Peyer's patch (tissue), 4 donors: ENCODE measurements around the gene ZNRF3. TPM values are rescaled to one million over a fixed set of nuclear protein-coding genes. Genes with fewer than 3 reads are reported as not detected.
"Not testable (repeated sequence)": the region's sequence is repeated elsewhere in the genome, so short reads cannot be mapped to it uniquely, and the experiment has no call there.

Experiments used
- DNase-seq, 3 donors: peaks; one replicate each; pipeline ENCODE4 v3.0.0-alpha.2; 2017 to 2019
- H3K27ac ChIP-seq, 4 donors: fragments of 200-600 bp; sonication (generic); one replicate each; pipeline ENCODE4 v1.5.1; 2016 to 2019
- H3K27me3 ChIP-seq, 2 donors: fragments of 200-600 bp; sonication (generic); one replicate each; pipeline ENCODE4 v1.5.1; 2019
- H3K36me3 ChIP-seq, 3 donors: fragments of 200-600 bp; sonication (generic); one replicate each; pipeline ENCODE4 v1.5.1; 2016 to 2019
- H3K4me1 ChIP-seq, 4 donors: fragments of 200-600 bp; sonication (generic); one replicate each; pipeline ENCODE4 v1.5.1; 2016 to 2019
- H3K4me3 ChIP-seq, 4 donors: fragments of 200-600 bp; sonication (generic); 1 replicate in 3 of 4; 2 replicates in 1 of 4; pipeline ENCODE4 v1.5.1; 2016 to 2019; ENCODE audit warnings: mild to moderate bottlenecking in 1 of 4
- H3K9me3 ChIP-seq, 4 donors: fragments of 200-600 bp; sonication (generic); one replicate each; pipeline ENCODE4 v1.5.1; 2016 to 2019; ENCODE audit warnings: mild to moderate bottlenecking in 1 of 4
- POLR2A ChIP-seq, 2 donors: fragments of 450-650 bp; IDR thresholded peaks; one replicate each; pipeline ENCODE4 v1.5.1; 2017; ENCODE audit warnings: antibody characterized with exemption in 2 of 2, mild to moderate bottlenecking in 2 of 2, moderate library complexity in 2 of 2
- total RNA-seq, 4 donors: library from RNA; depleted of rRNA; stranded (reverse); fragments of >200 nt; gene quantifications; one replicate each; pipeline ENCODE4 v1.1.0, GENCODE V29; 2016
- TF ChIP-seq, protein P1 (sequence below), 6 experiments: fragments of 450-650 bp in 4 of 6; fragments of 200-600 bp in 2 of 6; sonication (generic) in 1 of 6; IDR thresholded peaks; one replicate each; pipeline ENCODE4 v1.5.1; 2017 to 2019; ENCODE audit warnings: antibody characterized with exemption in 6 of 6, mild to moderate bottlenecking in 3 of 6, moderate library complexity in 1 of 6

Gene ZNRF3
- total RNA-seq, 4 donors from 2014 or later = 5.8 to 17.6 (median 8.0) TPM

DNA sequence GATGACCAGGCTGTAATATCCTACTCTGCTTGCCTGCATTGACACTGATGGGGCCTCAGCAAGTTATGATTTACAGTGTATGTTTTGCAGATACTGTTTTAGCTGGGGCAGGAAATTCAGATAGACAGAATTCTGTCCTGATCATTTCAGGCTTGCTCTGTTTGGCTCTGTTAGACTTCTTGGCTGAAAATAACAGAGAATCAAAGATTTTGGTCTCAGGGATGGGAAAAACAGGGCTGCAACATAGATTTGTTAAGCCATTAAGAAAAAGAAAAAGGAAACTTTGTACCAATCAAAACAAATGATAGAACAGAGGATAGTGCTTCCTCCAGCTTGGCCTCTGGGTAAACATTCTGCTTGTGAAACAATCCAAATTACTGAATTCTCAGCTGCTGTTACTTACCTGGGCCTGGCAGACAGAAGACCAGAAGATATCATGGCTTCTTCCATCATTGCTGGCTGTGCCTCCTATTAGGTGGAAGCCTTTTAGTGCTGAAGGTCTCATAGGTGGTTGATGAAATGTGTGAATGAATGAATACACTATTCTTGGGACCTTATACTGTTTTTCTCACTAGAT lies 22.0 kb downstream of the ZNRF3 start:
- TF ChIP-seq, protein P1, sequence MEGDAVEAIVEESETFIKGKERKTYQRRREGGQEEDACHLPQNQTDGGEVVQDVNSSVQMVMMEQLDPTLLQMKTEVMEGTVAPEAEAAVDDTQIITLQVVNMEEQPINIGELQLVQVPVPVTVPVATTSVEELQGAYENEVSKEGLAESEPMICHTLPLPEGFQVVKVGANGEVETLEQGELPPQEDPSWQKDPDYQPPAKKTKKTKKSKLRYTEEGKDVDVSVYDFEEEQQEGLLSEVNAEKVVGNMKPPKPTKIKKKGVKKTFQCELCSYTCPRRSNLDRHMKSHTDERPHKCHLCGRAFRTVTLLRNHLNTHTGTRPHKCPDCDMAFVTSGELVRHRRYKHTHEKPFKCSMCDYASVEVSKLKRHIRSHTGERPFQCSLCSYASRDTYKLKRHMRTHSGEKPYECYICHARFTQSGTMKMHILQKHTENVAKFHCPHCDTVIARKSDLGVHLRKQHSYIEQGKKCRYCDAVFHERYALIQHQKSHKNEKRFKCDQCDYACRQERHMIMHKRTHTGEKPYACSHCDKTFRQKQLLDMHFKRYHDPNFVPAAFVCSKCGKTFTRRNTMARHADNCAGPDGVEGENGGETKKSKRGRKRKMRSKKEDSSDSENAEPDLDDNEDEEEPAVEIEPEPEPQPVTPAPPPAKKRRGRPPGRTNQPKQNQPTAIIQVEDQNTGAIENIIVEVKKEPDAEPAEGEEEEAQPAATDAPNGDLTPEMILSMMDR (IDR thresholded peaks at IDR 0.05) = no peak
- no peak for TF ChIP-seq POLR2A (IDR thresholded peaks at IDR 0.05)
- Histone ChIP-seq H3K27me3 (no peaks in the 10 kb centered on the region), H3K9me3 (no peaks in the 10 kb centered on the region), H3K4me1 (peaks cover 0 to 50% (median 1%) of the 10 kb centered on the region in 4 donors), H3K27ac (peak overlapping the region in 1 of 4 donors; percentile 54), H3K4me3 (no peak overlapping the region), H3K36me3 (no peaks in the 10 kb centered on the region)
- no peak for DNase-seq

GRCh38 chr22:28906312-28906711 lies 22.9 kb downstream of the ZNRF3 start:
- no peaks in the 10 kb centered on the region for H3K27me3 ChIP-seq
- no peak overlapping the region for H3K27ac ChIP-seq
- no peak overlapping the region for H3K4me3 ChIP-seq
- H3K9me3 ChIP-seq = no peaks in the 10 kb centered on the region
- H3K4me1 ChIP-seq = peaks cover 0 to 60% (median 1%) of the 10 kb centered on the region in 4 donors
- no peak for DNase-seq
- TF ChIP-seq POLR2A (IDR thresholded peaks at IDR 0.05) = no peak
- TF ChIP-seq, protein P1 (IDR thresholded peaks at IDR 0.05) = no peak
- H3K36me3 ChIP-seq = no peaks in the 10 kb centered on the region

DNA sequence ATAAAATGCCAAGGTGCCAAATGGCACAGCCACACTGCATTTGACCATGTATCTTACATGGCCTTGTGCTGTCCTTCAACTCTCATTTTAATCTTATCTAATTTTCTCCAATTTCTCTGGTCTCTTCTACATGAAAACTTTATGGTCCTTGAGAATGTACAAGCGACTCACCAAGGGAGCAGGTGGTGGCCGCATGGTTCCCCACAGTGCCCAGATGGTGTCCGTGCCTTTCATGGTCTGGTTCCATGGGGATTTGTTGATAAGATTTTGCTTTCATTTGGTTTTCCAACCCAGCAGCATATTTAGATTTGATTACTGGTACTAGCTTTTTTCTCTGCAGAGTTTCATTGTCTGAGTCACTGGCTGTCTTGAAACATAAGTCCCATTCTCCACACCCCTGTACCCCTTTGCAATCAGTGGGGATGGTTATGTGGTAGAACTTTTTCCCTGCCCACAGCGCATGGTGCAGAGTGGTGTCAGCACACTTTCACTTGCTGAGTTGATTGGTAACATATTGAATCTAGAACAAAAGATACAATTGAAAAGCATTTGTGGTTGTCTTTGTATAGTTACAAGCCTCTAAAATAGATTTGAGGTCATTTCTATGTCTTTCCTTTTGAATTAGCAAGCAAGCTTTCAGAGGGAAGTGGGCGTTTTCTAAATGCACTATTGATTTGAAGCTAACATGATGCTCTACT lies 24.1 kb downstream of the ZNRF3 start:
- no peak for DNase-seq
- Histone ChIP-seq H3K27ac (no peak overlapping the region), H3K27me3 (no peaks in the 10 kb centered on the region), H3K4me1 (peaks cover 0 to 64% (median 1%) of the 10 kb centered on the region in 4 donors), H3K9me3 (no peaks in the 10 kb centered on the region), H3K4me3 (no peak overlapping the region), H3K36me3 (no peaks in the 10 kb centered on the region)
- TF ChIP-seq POLR2A (IDR thresholded peaks at IDR 0.05) = no peak
- TF ChIP-seq, protein P1 (IDR thresholded peaks at IDR 0.05) = no peak

DNA sequence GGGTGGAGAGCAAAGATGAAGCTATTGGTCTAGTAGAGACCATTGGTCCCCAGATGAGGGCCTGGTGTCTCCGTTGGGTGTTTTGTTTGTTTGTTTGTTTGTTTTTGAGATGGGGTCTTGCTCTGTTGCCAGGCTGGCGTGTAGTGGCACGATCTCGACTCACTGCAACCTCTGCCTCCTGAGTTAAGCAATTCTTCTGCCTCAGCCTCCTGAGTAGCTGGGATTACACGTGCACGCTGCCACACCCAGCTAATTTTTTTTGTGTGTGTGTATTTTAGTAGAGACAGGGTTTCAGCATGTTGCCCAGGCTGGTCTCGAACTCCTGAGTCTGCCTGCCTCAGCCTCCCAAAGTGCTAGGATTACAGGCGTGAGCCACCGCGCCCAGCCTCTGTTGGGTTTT lies 25.4 kb downstream of the ZNRF3 start:
- H3K36me3 ChIP-seq, H3K27ac ChIP-seq, H3K4me3 ChIP-seq, H3K9me3 ChIP-seq, DNase-seq, H3K27me3 ChIP-seq: not testable (repeated sequence)
- H3K4me1 ChIP-seq = peaks cover 0 to 50% (median 1%) of the 10 kb centered on the region in 4 donors

GRCh38 chr22:28909375-28909774 lies 26.0 kb downstream of the ZNRF3 start:
- Histone ChIP-seq H3K27me3 (no peaks in the 10 kb centered on the region), H3K4me1 (peaks cover 0 to 47% (median 0%) of the 10 kb centered on the region in 4 donors), H3K4me3 (no peak overlapping the region), H3K27ac (no peak overlapping the region), H3K36me3 (no peaks in the 10 kb centered on the region), H3K9me3 (no peaks in the 10 kb centered on the region)
- no peak for DNase-seq
- TF ChIP-seq, protein P1 (IDR thresholded peaks at IDR 0.05) = no peak
- TF ChIP-seq POLR2A (IDR thresholded peaks at IDR 0.05) = no peak

DNA sequence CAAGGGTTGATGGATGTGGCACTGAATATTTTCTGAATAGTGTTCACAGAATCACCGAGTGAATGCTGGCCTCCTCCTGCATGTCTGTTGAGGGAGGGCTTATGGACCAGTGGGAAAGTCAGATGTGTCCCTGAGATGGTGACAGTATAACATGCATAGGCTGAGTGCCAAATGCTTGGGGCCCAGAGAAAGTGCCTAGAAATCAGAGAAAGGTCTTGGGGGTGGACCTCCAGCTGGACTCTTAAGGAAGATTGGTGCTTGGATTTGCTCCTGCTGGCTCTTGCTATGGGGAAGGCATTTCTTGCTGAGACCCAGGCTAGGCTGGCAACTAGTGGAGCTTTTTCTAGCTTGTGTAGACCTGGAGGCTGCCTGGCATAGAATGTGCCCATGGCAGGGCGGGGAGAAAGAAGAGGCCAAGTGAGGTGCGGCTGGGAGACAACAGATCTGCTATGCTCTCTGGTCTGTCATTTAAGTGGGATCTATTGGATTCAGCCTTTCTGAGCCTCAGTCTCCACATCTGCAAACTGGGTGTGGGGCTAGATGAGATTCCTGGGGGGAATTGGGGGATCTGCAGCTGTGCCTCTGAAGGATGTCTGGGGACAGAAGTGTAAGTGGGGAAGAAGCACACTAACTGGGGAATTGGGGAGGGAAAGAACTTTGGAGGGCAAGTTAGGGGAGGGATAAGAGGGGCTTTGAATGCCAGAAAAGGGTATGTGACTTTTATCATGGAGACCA lies 27.4 kb downstream of the ZNRF3 start:
- H3K27ac ChIP-seq = peak overlapping the region in 2 of 4 donors; percentile 27 to 55
- TF ChIP-seq POLR2A (IDR thresholded peaks at IDR 0.05) = no peak
- TF ChIP-seq, protein P1 (IDR thresholded peaks at IDR 0.05) = no peak
- H3K36me3 ChIP-seq = no peaks in the 10 kb centered on the region
- no peaks in the 10 kb centered on the region for H3K9me3 ChIP-seq
- peaks cover 0 to 35% (median 0%) of the 10 kb centered on the region in 4 donors for H3K4me1 ChIP-seq
- no peak for DNase-seq
- no peaks in the 10 kb centered on the region for H3K27me3 ChIP-seq
- no peak overlapping the region for H3K4me3 ChIP-seq
